ENCODE results near the gene TRAPPC1. TPM values are rescaled to one million over a fixed set of nuclear protein-coding genes. Genes with fewer than 3 reads are reported as not detected.

Gene TRAPPC1
- total RNA-seq, 1 experiment from 2014 or later = 26.4 TPM

GRCh38 chr17:7930841-7931631, 710 bp downstream of the TRAPPC1 start:
- TF ChIP-seq EZH2 (IDR thresholded peaks at IDR 0.05; ENCODE audit: low read length, unreplicated experiment) (no peak), CTCF (conservative IDR thresholded peaks at IDR 0.05; ENCODE audit: low read depth, low read length) (no peak), EZH2phosphoT487 (IDR thresholded peaks at IDR 0.05; ENCODE audit: borderline replicate concordance, low read length) (no peak)
- ChIA-PET CTCF (interaction anchor here (0.6 to 2.2 kb wide), 4 partner anchors 52 to 66 kb away, joined by 3 to 10 read pairs (median 4); no protein-coding TSS in a partner anchor), POLR2A (ENCODE audit: unreplicated experiment) (interaction anchor here (0.6 kb wide), 1 partner anchor 107 kb away, joined by 6 read pairs; no protein-coding TSS in a partner anchor)
- Histone ChIP-seq H3K4me1 (ENCODE audit: insufficient read depth, low read length) (peaks cover 21% of the 10 kb centered on the region), H3K9me3 (ENCODE audit: low read length) (no peaks in the 10 kb centered on the region), H3K27ac (ENCODE audit: low read length) (no peak overlapping the region), H4K20me1 (ENCODE audit: low read length) (no peaks in the 10 kb centered on the region), H2AFZ (ENCODE audit: low read length) (peak overlapping the region; percentile 83), H3K4me3 (ENCODE audit: low read length) (peak overlapping the region; percentile 98), H3K36me3 (ENCODE audit: low read depth, low read length) (no peaks in the 10 kb centered on the region), H3K9ac (ENCODE audit: low read length) (peak overlapping the region; percentile 88), H3K4me2 (ENCODE audit: low read length) (peak overlapping the region; percentile 99), H3K9me2 (replicated peaks; ENCODE audit: low read length) (no peaks in the 10 kb centered on the region), H3K27me3 (ENCODE audit: low read length) (no peaks in the 10 kb centered on the region), H3K79me2 (ENCODE audit: low read length) (peaks cover 45% of the 10 kb centered on the region), H3F3A (ENCODE audit: low read length, unreplicated experiment) (no peaks in the 10 kb centered on the region)
- intact Hi-C loops (cut with micrococcal nuclease) = loop anchor here (5.0 kb wide), 2 partner anchors 51 to 126 kb away; no protein-coding TSS in a partner anchor
- no peak for DNase-seq
- no peak for ATAC-seq
- BruUV-seq (replicated peaks) = TSS peak; percentile 83

GRCh38 chr17:7929158-7930023, 2.4 kb downstream of the TRAPPC1 start, which contains the start of gene KCNAB3:
Gene KCNAB3, minus strand, starts transcription at chr17:7929856. Its CDS starts 421 bp downstream, at chr17:7929435.
- ChIA-PET POLR2A (ENCODE audit: unreplicated experiment) (no interaction called here), CTCF (no interaction called here)
- H3K36me3 ChIP-seq (ENCODE audit: low read depth, low read length) = no peaks in the 10 kb centered on the region
- H3K79me2 ChIP-seq (ENCODE audit: low read length) = peaks cover 35% of the 10 kb centered on the region
- TF ChIP-seq EZH2phosphoT487 (IDR thresholded peaks at IDR 0.05; ENCODE audit: borderline replicate concordance, low read length) (no peak), EZH2 (IDR thresholded peaks at IDR 0.05; ENCODE audit: low read length, unreplicated experiment) (no peak), CTCF (conservative IDR thresholded peaks at IDR 0.05; ENCODE audit: low read depth, low read length) (no peak)
- peaks cover 19% of the 10 kb centered on the region for H3K4me1 ChIP-seq (ENCODE audit: insufficient read depth, low read length)
- no peaks in the 10 kb centered on the region for H3F3A ChIP-seq (ENCODE audit: low read length, unreplicated experiment)
- BruUV-seq (replicated peaks) = no TSS peak
- intact Hi-C loops (cut with micrococcal nuclease) = loop anchor here (5.0 kb wide), 2 partner anchors 53 to 128 kb away; no protein-coding TSS in a partner anchor
- H3K9me3 ChIP-seq (ENCODE audit: low read length) = no peaks in the 10 kb centered on the region
- ATAC-seq (no peak), DNase-seq (no peak)
- H4K20me1 ChIP-seq (ENCODE audit: low read length) = no peaks in the 10 kb centered on the region
- no peak within 1 kb of the TSS for H2AFZ ChIP-seq (ENCODE audit: low read length)
- H3K4me3 ChIP-seq (ENCODE audit: low read length) = peak within 1 kb of the TSS; percentile 98; the same call in 1 of the 2 replicates
- H3K9me2 ChIP-seq (replicated peaks; ENCODE audit: low read length) = no peaks in the 10 kb centered on the region
- H3K27me3 ChIP-seq (ENCODE audit: low read length) = no peaks in the 10 kb centered on the region
- H3K9ac ChIP-seq (ENCODE audit: low read length) = no peak within 1 kb of the TSS
- H3K4me2 ChIP-seq (ENCODE audit: low read length) = peak within 1 kb of the TSS; percentile 99
- H3K27ac ChIP-seq (ENCODE audit: low read length) = no peak within 1 kb of the TSS
